Prostate gland (tissue), 2 donors: Measurements from ENCODE around the gene VEZT.

Experiments
- CTCF ChIP-seq, 4 experiments: fragments of 200-600 bp in 2 of 4; fragments of 450-650 bp in 2 of 4; sonication (generic) in 2 of 4; IDR thresholded peaks; 1 replicate in 3 of 4; 2 replicates in 1 of 4; pipeline ENCODE4 v1.5.1; 2016 to 2019; ENCODE audit warnings: antibody characterized with exemption in 4 of 4, mild to moderate bottlenecking in 2 of 4, moderate library complexity in 2 of 4
- POLR2A ChIP-seq: fragments of 450-650 bp; IDR thresholded peaks from one replicate; pipeline ENCODE4 v1.6.1; 2016; ENCODE audit warnings: antibody characterized with exemption, mild to moderate bottlenecking
- POLR2AphosphoS5 ChIP-seq: sonication (generic); formaldehyde crosslinking; IDR thresholded peaks from one replicate; pipeline ENCODE4 v1.6.1; 2017; ENCODE audit warnings: antibody characterized with exemption

- TF ChIP-seq CTCF (IDR thresholded peaks at IDR 0.05) = peak in 3 of 4 experiments; percentile 34 to 86 (median 82)
- peak; percentile 95 for TF ChIP-seq POLR2AphosphoS5
- peak; percentile 77 for TF ChIP-seq POLR2A
Observed at GRCh38 chr12:95217377-95218149, at the start of gene VEZT, which contains the start of gene FGD6.
